Measurements from ENCODE around the gene SORCS2.

SORCS2 gene

DNA sequence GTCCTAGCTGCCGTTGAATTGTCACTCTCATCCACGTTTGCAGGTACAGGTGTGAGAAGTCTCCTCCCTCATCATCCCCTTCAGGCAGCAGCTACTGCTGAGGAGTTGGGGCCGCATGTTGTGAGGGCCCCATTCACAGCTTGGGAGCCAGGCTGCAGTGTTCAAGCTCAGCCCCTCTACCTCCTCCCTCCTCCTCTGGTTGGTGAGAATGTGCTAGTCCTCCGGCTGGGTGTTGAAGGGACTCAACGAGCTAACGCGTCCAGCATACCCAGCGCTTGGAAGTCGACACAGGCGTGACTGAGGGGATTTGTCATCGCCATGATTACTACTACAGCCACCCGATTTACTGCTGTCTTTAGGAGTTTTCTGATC, 324.4 kb downstream of the SORCS2 start:
- TF ChIP-seq, protein P1, sequence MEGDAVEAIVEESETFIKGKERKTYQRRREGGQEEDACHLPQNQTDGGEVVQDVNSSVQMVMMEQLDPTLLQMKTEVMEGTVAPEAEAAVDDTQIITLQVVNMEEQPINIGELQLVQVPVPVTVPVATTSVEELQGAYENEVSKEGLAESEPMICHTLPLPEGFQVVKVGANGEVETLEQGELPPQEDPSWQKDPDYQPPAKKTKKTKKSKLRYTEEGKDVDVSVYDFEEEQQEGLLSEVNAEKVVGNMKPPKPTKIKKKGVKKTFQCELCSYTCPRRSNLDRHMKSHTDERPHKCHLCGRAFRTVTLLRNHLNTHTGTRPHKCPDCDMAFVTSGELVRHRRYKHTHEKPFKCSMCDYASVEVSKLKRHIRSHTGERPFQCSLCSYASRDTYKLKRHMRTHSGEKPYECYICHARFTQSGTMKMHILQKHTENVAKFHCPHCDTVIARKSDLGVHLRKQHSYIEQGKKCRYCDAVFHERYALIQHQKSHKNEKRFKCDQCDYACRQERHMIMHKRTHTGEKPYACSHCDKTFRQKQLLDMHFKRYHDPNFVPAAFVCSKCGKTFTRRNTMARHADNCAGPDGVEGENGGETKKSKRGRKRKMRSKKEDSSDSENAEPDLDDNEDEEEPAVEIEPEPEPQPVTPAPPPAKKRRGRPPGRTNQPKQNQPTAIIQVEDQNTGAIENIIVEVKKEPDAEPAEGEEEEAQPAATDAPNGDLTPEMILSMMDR (IDR thresholded peaks at IDR 0.05; ENCODE audit: extremely low read depth, missing control alignments) = no peak
- no peak for DNase-seq (ENCODE audit: low spot score)

DNA sequence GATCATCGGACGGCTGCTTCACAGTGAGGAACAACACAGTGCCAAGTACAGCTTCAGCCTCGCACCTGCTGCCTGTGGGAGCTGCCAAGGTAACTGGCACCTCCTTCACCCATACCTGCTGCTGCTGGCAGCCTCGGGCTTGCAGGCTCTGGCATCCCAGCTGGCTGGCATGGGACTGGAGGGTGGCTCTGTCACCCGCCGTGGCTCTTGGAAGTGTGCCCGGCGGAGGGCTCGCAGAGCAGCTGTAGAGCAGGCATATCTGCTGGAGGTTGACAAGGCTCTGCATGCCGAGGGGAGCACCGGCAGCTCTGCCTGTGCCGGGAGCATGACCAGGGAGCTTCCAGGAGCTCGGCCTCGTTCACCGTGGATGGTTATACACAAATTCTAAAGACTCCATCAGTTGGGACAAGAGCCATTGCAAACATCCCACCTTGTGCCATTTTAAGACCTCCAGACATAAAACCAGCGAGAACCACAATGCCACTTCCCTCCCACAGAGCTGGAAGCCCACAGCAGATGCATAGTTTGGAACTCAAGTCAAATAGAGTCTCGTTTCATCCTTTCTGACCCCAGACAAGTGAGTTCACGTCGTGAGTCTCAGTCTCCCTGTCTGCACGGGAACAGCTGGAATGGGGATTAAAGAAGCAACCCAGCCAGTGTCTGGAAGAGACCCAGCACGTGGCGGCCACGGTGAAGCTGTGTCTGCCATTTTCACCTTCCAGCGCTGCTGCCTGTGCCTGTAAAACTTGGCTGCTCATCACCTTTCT, 326.7 kb downstream of the SORCS2 start:
- no peak for DNase-seq (ENCODE audit: low spot score)
- TF ChIP-seq, protein P1 (IDR thresholded peaks at IDR 0.05; ENCODE audit: extremely low read depth, missing control alignments) = no peak

DNA sequence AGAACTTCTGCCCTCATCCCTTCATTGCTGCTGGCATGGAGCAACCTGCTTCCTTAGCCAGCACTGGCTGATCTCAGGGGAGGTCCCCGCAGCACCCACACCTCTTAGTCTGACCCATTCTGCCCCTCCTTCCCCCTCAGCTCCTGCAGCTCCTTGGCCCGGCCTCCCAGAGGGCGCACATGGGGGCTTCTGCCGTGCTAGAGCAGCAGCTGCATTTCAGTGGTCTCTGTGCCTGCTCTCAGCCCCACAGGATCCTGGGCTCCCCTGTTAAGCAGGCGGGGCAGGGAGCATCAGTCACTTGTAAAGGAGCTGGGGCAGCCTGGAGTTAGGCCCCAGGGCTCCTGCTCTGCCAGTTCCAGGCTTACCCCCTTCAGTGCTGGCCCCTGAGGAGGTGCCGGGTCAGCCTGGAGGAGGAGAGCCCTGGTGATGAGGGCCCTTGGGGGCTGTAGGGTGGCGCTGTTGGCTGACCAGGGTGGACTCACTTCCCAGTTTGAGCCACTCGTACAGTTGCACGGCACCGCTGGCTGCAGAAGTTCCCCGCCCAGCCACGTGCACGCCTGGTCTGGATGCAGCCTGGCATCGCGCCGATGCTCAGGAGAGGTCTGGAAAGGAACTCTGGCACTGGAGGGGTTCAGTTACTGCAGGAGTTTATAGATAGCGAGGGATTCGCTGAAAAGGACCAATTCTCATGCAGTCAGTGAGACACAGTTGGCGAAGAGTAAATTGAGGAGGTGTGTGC, 327.5 kb downstream of the SORCS2 start:
- TF ChIP-seq, protein P1 (IDR thresholded peaks at IDR 0.05; ENCODE audit: extremely low read depth, missing control alignments) = no peak
- no peak for DNase-seq (ENCODE audit: low spot score)

DNA sequence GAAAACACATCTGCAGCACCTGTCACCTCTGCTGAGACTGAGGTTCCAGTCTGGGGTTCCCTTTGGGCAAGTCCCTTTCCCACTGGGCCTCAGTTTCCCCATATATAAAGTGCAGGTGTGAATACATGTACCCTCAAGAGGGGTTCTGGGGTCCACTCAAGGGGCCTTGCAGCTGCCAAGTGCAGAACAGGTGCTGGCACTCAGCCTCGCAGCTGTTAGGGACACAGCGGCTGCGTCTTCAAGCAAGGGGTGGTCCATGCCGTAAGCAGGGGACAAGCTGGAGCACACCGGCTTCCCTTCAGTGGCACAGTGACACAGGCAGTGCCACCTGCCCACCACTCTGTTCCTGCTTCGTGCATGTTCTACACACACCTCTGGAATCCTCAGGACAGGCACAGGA, 329.3 kb downstream of the SORCS2 start:
- TF ChIP-seq, protein P1 (IDR thresholded peaks at IDR 0.05; ENCODE audit: extremely low read depth, missing control alignments) = no peak
- DNase-seq (ENCODE audit: low spot score) = no peak

DNA sequence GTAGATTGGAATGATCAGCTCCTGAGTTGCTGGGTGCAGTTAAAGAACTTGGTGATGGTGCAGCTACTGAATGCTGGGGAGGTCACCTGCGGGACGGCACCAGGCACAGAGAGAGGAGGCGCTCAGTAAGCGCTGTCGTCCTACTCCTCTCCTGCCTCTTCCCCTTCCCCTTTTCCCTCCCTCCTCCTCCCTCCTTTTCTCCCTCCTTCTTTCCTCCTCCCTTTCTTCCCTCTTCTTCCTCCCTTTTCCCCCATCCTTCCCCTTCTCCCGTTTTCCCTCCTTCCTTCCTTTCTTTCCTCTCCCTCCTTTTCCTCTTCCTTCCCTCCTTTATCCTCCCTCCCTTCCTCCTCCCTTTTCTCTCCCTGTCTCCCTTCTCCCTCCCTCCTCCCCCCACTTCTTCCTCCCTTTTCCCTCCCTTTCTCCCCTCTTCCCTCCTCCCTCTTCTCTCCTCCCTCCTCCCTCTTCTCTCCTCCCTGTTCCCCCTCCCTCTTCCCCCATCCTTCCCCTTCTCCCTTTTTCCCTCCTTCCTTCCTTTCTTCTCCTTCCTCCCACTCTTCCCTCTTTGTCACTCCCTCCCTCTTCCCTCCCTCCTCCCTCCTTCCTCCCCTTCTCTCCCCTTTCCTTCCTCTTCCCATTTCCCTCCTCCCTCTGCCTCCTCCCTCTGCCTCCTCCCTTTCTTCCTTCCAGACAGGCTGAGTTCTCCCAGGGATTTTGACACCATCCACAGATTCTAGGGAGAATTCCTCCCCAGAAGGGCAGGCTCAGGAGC, 330.3 kb downstream of the SORCS2 start:
- TF ChIP-seq, protein P1 (IDR thresholded peaks at IDR 0.05; ENCODE audit: extremely low read depth, missing control alignments) = no peak
- no peak for DNase-seq (ENCODE audit: low spot score)

DNA sequence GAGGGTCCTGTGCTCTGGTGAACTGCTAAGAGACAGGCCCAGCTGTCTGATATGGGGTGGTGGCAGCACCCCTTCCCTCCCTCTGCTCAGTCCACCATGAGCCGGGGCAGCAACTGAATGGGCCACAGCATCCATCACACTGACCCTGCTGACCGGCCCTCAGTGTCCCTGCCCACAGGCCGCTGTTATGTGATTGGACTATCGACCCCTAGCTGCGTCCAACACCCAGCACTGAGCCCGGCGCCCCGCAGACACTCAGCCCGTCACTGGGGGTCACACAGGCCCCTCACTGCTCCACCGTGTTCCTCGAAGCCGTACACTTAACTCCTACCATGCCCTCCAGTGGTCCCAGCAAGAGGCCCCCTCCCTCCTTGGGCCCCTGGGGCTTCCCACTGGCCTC, 331.2 kb downstream of the SORCS2 start:
- TF ChIP-seq, protein P1 (IDR thresholded peaks at IDR 0.05; ENCODE audit: extremely low read depth, missing control alignments) = no peak
- no peak for DNase-seq (ENCODE audit: low spot score)

Measured in GM20000 (cell line).